CD14-positive monocyte (primary cell): Measurements from ENCODE around the gene QRICH2. TPM values are rescaled to one million over a fixed set of nuclear protein-coding genes. Genes with fewer than 3 reads are reported as not detected.

Source experiments
- DNase-seq, 3 donors: peaks; one replicate each; pipeline ENCODE4 v3.0.0-alpha.2; 2011 to 2022
- H2AFZ ChIP-seq: 2 replicates; pipeline ENCODE4 v1.6.0; 2012; ENCODE audit warnings: mild to moderate bottlenecking, low read depth, low read length, inconsistent platforms; ENCODE audit not compliant: insufficient read depth, poor library complexity, severe bottlenecking
- H3K27ac ChIP-seq, 2 donors: 1 replicate in 1 of 2; 2 replicates in 1 of 2; pipeline ENCODE4 v1.5.1; 2012 to 2013; ENCODE audit warnings: low read length in 2 of 2, control low read depth in 1 of 2, inconsistent platforms in 1 of 2, low read depth in 1 of 2, mild to moderate bottlenecking in 1 of 2
- H3K27me3 ChIP-seq, 2 donors: one replicate each; pipeline versions ENCODE4 v1.6.0 to v1.6.1; 2011 to 2013; ENCODE audit warnings: low read length in 2 of 2; ENCODE audit not compliant: control insufficient read depth in 2 of 2, insufficient read depth in 2 of 2
- H3K36me3 ChIP-seq, 2 donors: replicated peaks in 1 of 2; 1 replicate in 1 of 2; 2 replicates in 1 of 2; pipeline versions ENCODE4 v1.5.1 to v1.6.1; 2012 to 2013; ENCODE audit warnings: low read length in 2 of 2, control low read depth in 1 of 2, inconsistent platforms in 1 of 2, mild to moderate bottlenecking in 1 of 2; ENCODE audit not compliant: insufficient read depth in 2 of 2, control insufficient read depth in 1 of 2
- H3K4me1 ChIP-seq, 2 donors: 1 replicate in 1 of 2; 2 replicates in 1 of 2; pipeline versions ENCODE4 v1.5.1 to v1.6.1; 2012 to 2013; ENCODE audit warnings: low read length in 2 of 2, control low read depth in 1 of 2, inconsistent platforms in 1 of 2, mild to moderate bottlenecking in 1 of 2, moderate library complexity in 1 of 2; ENCODE audit not compliant: insufficient read depth in 2 of 2, control insufficient read depth in 1 of 2
- H3K4me2 ChIP-seq: replicated peaks from 2 replicates; pipeline ENCODE3; 2012; ENCODE audit warnings: low read length, moderate library complexity, mild to moderate bottlenecking; ENCODE audit not compliant: poor library complexity, severe bottlenecking; ENCODE audit errors: extremely low read depth
- H3K4me3 ChIP-seq, 3 experiments: fragments of 200-600 bp in 1 of 3; sonication (generic) in 1 of 3; replicated peaks in 1 of 3; 1 replicate in 2 of 3; 2 replicates in 1 of 3; pipeline ENCODE4 v1.5.1; 2011 to 2013; ENCODE audit warnings: low read length in 3 of 3, mild to moderate bottlenecking in 3 of 3, control low read depth in 2 of 3, low read depth in 2 of 3, inconsistent platforms in 1 of 3, moderate library complexity in 1 of 3
- H3K79me2 ChIP-seq: 2 replicates; pipeline ENCODE4 v1.6.0; 2012; ENCODE audit warnings: mild to moderate bottlenecking, control low read depth, inconsistent platforms, low read length, moderate library complexity; ENCODE audit not compliant: insufficient read depth
- H3K9ac ChIP-seq: 2 replicates; pipeline ENCODE4 v1.6.0; 2017; ENCODE audit warnings: low read length, mild to moderate bottlenecking; ENCODE audit not compliant: insufficient read depth, poor library complexity, severe bottlenecking
- H3K9me3 ChIP-seq, 2 donors: replicated peaks in 1 of 2; 1 replicate in 1 of 2; 2 replicates in 1 of 2; pipeline versions ENCODE4 v1.5.1 to v1.6.1; 2012 to 2013; ENCODE audit warnings: low read length in 2 of 2, control low read depth in 1 of 2; ENCODE audit not compliant: control insufficient read depth in 1 of 2, insufficient read depth in 1 of 2
- H4K20me1 ChIP-seq: 2 replicates; pipeline ENCODE4 v1.6.0; 2012; ENCODE audit warnings: mild to moderate bottlenecking, low read length, control low read depth, moderate library complexity; ENCODE audit not compliant: insufficient read depth
- H3K27ac Mint-ChIP-seq, 7 donors: one replicate each; pipeline ENCODE4 v1.8.0; 2020; ENCODE audit warnings: mild to moderate bottlenecking in 7 of 7, mixed read lengths in 7 of 7, moderate library complexity in 6 of 7, inconsistent platforms in 2 of 7
- H3K27me3 Mint-ChIP-seq, 3 donors: one replicate each; pipeline ENCODE4 v1.8.0; 2021 to 2022; ENCODE audit warnings: low read depth in 3 of 3, mild to moderate bottlenecking in 3 of 3, mixed read lengths in 3 of 3, moderate library complexity in 3 of 3, inconsistent platforms in 1 of 3
- H3K36me3 Mint-ChIP-seq, 2 donors: one replicate each; pipeline ENCODE4 v1.8.0; 2020; ENCODE audit warnings: mixed read lengths in 2 of 2, inconsistent platforms in 1 of 2, mild to moderate bottlenecking in 1 of 2
- H3K4me1 Mint-ChIP-seq: one replicate; pipeline ENCODE4 v1.8.0; 2020; ENCODE audit warnings: mild to moderate bottlenecking, mixed read lengths
- H3K4me3 Mint-ChIP-seq, 2 donors: one replicate each; pipeline ENCODE4 v1.8.0; 2020; ENCODE audit warnings: mild to moderate bottlenecking in 2 of 2, mixed read lengths in 2 of 2, moderate library complexity in 1 of 2
- H3K9me3 Mint-ChIP-seq, 7 donors: one replicate each; pipeline ENCODE4 v1.8.0; 2020 to 2022; ENCODE audit warnings: mixed read lengths in 7 of 7, mild to moderate bottlenecking in 6 of 7, moderate library complexity in 6 of 7, inconsistent platforms in 2 of 7
- CTCF ChIP-seq: fragments of 200-600 bp; IDR thresholded peaks from one replicate; pipeline ENCODE4 v1.8.0; 2022; ENCODE audit warnings: antibody characterized with exemption, mild to moderate bottlenecking
- WGBS: methylation state at CpG from one replicate; pipeline ENCODE4 v1.1.5; 2013; ENCODE audit warnings: missing lambda C conversion rate; ENCODE audit not compliant: insufficient coverage; 5-methylcytosine and 5-hydroxymethylcytosine counted together
- intact Hi-C, 2 donors: fragments of 100-400 bp; cut with micrococcal nuclease; formaldehyde crosslinking; loops; one replicate each; pipeline versions ENCODE4 v1.15.0 to v1.15.1; 2023
- polyA plus RNA-seq, 3 donors: library from polyadenylated mRNA; depleted of rRNA in 1 of 3; unstranded in 2 of 3; stranded (reverse) in 1 of 3; fragments of 300-500 nt in 2 of 3; fragments of >200 nt in 1 of 3; fragmentation: Illumina TruSeq in 2 of 3; gene quantifications; 1 replicate in 2 of 3; 2 replicates in 1 of 3; pipeline ENCODE4 v1.2.3, GENCODE V29; 2012 to 2021

Gene QRICH2
- polyA plus RNA-seq, 3 donors: 0.04 to 1.9 TPM; not detected in 1

- Mint-ChIP-seq H3K4me3 (peak overlapping the region; percentile 79 to 92), H3K4me1 (peaks cover 24% of the 10 kb centered on the region), H3K36me3 (peaks cover 3 to 14% of the 10 kb centered on the region in 2 donors), H3K27me3 (peaks cover 57 to 75% (median 66%) of the 10 kb centered on the region in 3 donors), H3K27ac (peak overlapping the region in 1 of 7 donors; percentile 70), H3K9me3 (peaks cover 0 to 17% (median 5%) of the 10 kb centered on the region in 7 donors)
- DNase-seq: no peak
- Histone ChIP-seq H3K4me1 (peaks cover 16 to 18% of the 10 kb centered on the region in 2 donors), H4K20me1 (no peaks in the 10 kb centered on the region), H3K27me3 (peaks cover 54 to 73% of the 10 kb centered on the region in 2 donors), H3K9ac (no peak overlapping the region), H2AFZ (peak overlapping the region; percentile 83), H3K79me2 (no peaks in the 10 kb centered on the region), H3K27ac (no peak overlapping the region), H3K4me3 (peak overlapping the region; percentile 15 to 75 (median 31)), H3K9me3 (no peaks in the 10 kb centered on the region), H3K36me3 (no peaks in the 10 kb centered on the region), H3K4me2 (peak overlapping the region; percentile 90)
- TF ChIP-seq CTCF: no peak
- WGBS: 16% methylated on average over 8 of the region's 12 CpGs
- intact Hi-C loops: loop anchor here in 1 of 2 donors (5.0 kb wide), 1 partner anchor 36 kb away; no protein-coding TSS in a partner anchor
Measured at GRCh38 chr17:76241204-76241538, 66.9 kb downstream of the QRICH2 start.

- Mint-ChIP-seq H3K9me3 (peaks cover 0 to 17% (median 5%) of the 10 kb centered on the region in 7 donors), H3K27me3 (peaks cover 57 to 75% (median 65%) of the 10 kb centered on the region in 3 donors), H3K27ac (peak within 1 kb of the TSS in 1 of 7 donors; percentile 70), H3K4me3 (peak within 1 kb of the TSS; percentile 79 to 92), H3K4me1 (peaks cover 20% of the 10 kb centered on the region), H3K36me3 (peaks cover 3 to 12% of the 10 kb centered on the region in 2 donors)
- H3K79me2 ChIP-seq: no peaks in the 10 kb centered on the region
- no peaks in the 10 kb centered on the region for H3K9me3 ChIP-seq
- TF ChIP-seq CTCF: no peak
- H3K27me3 ChIP-seq: peaks cover 54 to 75% of the 10 kb centered on the region in 2 donors
- peak within 1 kb of the TSS; percentile 15 to 75 (median 31) for H3K4me3 ChIP-seq
- H2AFZ ChIP-seq: peak within 1 kb of the TSS; percentile 83
- intact Hi-C loops: loop anchor here in 1 of 2 donors (5.0 kb wide), 1 partner anchor 37 kb away; no protein-coding TSS in a partner anchor
- H4K20me1 ChIP-seq: no peaks in the 10 kb centered on the region
- peak within 1 kb of the TSS; percentile 40 for H3K9ac ChIP-seq
- no peaks in the 10 kb centered on the region for H3K36me3 ChIP-seq
- peak within 1 kb of the TSS; percentile 90 for H3K4me2 ChIP-seq
- no peak within 1 kb of the TSS for H3K27ac ChIP-seq
- under 1% methylated on average over 93 of the region's 102 CpGs for WGBS
- peaks cover 11 to 13% of the 10 kb centered on the region in 2 donors for H3K4me1 ChIP-seq
- peak; percentile 30 to 63 (median 55) for DNase-seq
Measured at GRCh38 chr17:76240461-76241203, 67.4 kb downstream of the QRICH2 start, which contains the start of gene RNF157. TSS of gene RNF157 (minus strand) at chr17:76240493. CDS start at chr17:76240240, 253 bp downstream.
